KOPT-K1 (cell line): Measurements from ENCODE around the gene ACAP3.

Experiments used
- H3K27ac ChIP-seq: fragments of 200-600 bp; sonication (generic); 2 replicates; pipeline ENCODE4 v1.5.1; 2016; ENCODE audit warnings: antibody characterized with exemption, mild to moderate bottlenecking, low read depth, low read length; ENCODE audit not compliant: poor library complexity, severe bottlenecking
- H3K36me3 ChIP-seq: fragments of 200-600 bp; sonication (generic); 2 replicates; pipeline ENCODE4 v1.5.1; 2017; ENCODE audit warnings: antibody characterized with exemption, mild to moderate bottlenecking, low read length, moderate library complexity; ENCODE audit not compliant: insufficient read depth
- H3K9me3 ChIP-seq: fragments of 200-600 bp; sonication (generic); 2 replicates; pipeline ENCODE4 v1.5.1; 2017; ENCODE audit warnings: antibody characterized with exemption, low read length, mild to moderate bottlenecking; ENCODE audit not compliant: insufficient read depth, poor library complexity, severe bottlenecking

The ACAP3 gene

DNA sequence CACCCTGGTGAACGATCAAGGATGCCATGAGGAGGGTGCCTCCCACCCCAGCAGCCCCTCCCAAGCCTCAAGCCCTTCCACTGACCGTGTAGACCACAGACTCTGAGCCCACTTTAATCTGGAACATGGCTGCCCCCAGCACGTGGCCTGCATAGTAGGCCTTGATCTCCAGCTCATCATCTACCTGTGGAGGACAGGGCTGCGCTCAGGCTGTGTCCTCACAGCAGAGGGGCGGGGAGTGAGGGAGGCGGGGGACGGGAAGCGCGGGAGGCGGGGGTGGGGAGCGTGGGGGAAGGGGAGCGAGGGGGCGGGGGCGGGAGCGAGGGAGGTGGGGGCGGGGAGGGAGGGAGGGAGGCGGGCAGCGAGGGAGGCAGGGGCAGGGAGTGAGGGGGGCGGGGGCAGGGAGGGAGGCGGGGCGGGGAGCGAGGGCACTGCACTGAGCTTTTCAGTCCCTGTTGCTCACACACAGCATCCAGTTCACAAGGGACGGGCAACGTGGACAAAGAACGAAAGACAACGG lies 7.8 kb upstream of the ACAP3 start:
- H3K36me3 ChIP-seq = peaks cover 92% of the 10 kb centered on the region
- no peak overlapping the region for H3K27ac ChIP-seq

DNA sequence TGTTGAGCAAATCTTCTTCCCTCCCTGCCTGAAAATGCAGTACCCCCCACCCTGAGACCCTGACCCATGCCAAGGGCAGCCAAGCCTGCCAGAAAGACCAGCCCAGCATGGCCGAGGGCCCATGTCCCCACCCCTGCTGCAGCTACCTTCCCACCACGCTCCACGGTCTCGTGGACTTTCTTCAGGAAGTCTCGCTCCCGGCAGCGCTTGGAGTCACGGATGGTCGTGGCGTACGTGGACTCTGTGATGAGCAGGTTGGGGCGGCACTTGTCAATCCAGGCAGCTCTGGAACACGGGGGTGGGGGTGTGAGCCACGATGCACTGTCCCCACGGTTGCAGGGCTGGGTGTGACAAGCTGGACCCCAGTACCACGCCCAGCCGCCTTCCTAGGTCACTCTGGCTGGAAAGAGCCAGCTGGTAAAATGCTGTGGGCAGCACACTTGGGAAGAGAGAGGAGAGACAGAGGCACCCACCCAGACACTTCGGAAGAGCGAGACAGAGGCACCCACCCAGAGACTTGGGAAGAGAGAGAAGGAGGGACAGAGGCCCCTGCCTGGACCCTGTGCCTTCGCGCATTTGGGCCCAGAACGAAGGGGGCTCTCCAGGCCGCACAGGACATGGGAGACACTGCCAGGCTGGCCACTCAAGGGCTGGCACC lies 7.1 kb upstream of the ACAP3 start:
- no peak overlapping the region for H3K27ac ChIP-seq
- H3K36me3 ChIP-seq = peaks cover 92% of the 10 kb centered on the region
- H3K9me3 ChIP-seq = no peaks in the 10 kb centered on the region

More for the DNA sequence above, 7.8 kb upstream of the ACAP3 start:
- no peaks in the 10 kb centered on the region for H3K9me3 ChIP-seq

DNA sequence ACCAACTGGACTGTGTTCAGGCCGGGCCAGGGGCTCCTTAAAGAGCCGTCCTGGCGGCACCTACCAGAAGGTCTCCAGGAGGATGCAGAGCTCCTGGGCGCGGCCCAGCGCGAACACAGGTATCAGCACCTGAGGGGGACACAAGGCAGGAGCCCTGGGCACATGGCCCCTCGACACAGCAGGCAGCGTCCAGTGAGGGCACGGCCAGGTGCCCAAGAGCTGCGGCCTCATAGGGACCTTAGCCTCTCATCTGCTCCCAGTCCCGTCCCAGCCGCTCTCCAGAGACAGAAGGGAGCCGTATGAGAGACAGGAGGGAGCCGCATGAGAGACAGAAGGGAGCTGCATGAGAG lies 6.5 kb upstream of the ACAP3 start:
- no peak overlapping the region for H3K27ac ChIP-seq
- H3K36me3 ChIP-seq = peaks cover 90% of the 10 kb centered on the region
- no peaks in the 10 kb centered on the region for H3K9me3 ChIP-seq

DNA sequence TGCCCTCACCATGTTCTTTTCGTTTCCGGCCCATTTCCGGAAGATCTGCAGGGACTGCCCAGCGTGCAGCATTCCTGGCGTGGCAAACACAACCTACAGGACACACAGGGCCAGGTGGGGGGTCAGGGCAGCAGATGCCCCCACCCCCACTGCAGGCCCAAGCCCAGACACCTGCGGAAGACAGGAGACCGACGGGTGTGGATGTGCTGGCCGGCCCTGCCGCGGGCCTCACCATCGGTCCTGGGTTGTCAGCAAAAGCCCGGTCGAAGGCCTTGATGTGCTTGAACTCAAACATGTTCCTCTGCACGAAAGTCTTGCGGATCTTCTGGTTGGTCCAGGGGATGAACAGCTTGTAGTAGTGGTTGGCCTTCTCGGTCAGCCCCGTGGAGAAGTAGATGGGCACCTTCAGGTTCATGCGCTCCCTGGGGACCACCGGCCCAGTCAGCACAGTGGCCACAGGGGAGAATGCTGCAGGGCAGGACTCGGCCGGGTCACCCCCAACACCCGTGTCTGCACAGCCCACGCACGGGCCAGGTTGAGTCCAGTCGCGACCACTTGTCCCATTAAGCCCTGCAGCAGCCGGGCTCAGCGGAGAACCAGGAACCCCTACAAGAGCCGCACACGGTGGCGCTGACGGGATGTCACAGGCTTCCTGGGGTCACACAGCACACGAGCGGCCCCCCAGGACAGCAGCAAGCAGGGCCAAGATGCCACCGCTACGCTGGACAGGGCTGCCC lies 5.9 kb upstream of the ACAP3 start:
- H3K36me3 ChIP-seq = peaks cover 85% of the 10 kb centered on the region

DNA sequence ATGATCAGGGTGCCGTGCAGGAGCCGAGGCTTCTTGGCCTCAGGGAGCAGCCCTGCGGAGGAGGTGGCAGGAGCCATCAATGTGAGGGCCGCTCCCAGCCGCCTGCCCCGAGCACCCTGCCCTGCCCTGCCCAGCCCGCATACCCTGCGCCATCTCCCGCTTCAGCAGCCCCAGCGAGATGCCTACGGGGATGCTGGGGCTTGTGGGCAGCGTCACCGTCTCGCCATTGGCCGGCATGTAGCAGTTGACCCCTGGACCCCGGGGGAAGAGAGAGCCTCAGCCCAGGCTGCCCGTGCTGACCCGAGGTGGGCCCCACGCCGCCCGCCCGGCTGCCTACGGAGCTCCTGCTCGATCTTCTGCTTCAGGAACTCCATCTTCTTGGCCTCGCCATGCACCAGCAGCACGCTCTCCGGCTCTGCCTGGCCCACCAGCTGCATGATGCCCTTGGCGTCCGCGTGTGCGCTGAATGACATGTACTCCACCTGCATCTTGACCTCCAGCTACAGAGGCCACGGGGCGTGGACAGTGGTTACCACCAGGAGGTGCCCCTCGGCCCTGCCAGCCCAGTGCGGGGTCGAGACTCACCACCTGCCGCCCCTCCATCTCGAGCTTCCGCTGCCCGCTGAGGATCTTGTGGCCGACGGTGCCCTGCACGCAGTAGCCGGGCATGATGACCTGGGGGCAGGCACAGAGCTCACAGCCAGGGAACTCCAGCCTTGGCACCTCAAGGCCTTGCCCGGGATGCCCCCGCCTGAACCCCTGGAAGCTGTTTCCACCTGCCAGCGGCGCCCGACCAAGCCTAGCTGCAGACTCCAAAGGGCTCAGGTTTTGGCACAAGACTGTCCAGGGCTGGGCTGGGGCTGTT lies 5.0 kb upstream of the ACAP3 start:
- peaks cover 75% of the 10 kb centered on the region for H3K36me3 ChIP-seq
- H3K9me3 ChIP-seq = no peaks in the 10 kb centered on the region
- H3K27ac ChIP-seq = no peak overlapping the region

More for the DNA sequence above, 5.9 kb upstream of the ACAP3 start:
- H3K9me3 ChIP-seq = no peaks in the 10 kb centered on the region
- H3K27ac ChIP-seq = no peak overlapping the region

DNA sequence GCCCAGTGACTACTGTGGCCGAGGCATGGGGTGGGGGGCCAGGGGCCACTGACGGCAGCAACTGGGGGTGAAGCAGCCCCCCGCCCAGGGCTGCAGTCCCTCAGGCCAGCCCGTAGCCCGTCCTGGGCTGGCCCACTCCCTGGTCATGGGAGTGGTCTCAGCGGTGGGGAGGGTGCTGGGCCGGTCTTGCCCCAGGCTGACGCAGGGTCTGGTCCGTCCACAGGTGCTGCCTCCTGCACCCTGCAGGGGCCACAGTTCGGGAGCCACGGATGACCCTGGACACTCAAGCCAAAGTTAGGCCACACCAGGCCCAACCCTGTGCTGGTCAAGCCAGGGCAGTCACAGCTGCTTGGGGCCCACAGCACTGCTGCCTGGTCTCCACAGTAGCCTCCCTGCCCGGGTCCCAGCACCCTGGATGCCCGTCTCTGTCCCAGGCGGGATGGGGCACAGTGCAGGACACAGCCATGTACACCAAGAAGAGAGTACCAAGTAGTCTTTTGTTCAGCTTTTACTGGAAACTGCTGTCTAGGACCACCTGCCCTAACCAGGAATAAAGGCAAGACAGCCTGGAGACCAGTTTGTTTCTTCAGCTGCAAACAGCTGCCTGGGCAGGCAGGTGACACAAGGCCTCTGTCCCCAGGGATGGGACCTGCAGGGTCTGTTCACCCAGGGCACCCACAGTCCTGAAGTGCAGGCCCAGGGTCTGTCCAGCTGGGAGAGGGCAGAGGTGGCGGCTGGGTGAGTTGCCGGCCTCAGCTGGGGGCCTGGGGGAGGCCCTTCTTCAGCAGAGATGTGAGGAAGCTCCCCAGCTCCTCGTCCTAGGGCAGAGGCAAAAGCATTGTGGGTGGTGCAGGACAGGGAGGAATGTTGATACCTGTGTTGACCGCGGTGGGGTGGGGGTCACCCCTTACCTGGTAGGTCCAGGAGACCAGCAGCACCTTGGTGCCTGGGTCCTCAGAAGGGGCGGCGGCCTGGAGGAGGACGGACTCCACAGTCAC lies 3.7 kb upstream of the ACAP3 start:
- peaks cover 65% of the 10 kb centered on the region for H3K36me3 ChIP-seq

DNA sequence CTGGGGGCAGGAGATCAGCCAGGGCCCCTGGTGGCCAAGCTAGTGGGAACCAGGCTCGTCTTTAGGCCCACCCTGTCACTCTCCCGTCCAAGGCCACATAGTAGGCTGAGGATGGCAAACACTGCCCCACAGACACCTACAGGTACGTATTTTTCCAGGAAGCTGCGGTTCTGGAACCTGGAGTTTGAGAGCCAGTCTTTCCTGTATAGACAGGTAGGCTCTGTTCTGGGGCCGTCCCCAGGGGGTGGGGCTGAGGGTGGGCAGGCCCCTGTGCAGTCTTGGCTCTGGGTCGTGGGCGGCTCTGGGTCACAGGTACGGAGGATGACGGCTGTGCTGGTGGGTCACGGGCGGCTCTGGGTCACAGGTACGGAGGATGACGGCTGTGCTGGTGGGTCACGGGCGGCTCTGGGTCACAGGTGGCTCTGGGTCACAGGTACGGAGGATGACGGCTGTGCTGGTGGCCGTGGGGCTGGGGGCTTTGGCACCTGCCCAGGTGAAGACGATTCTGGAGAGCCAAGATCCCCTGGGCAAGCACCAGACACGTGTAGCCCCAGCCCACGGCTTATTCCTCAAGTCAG lies 2.8 kb upstream of the ACAP3 start:
- no peaks in the 10 kb centered on the region for H3K9me3 ChIP-seq
- H3K36me3 ChIP-seq = peaks cover 59% of the 10 kb centered on the region
- H3K27ac ChIP-seq = no peak overlapping the region

More for the DNA sequence above, 3.7 kb upstream of the ACAP3 start:
- no peaks in the 10 kb centered on the region for H3K9me3 ChIP-seq
- no peak overlapping the region for H3K27ac ChIP-seq

DNA sequence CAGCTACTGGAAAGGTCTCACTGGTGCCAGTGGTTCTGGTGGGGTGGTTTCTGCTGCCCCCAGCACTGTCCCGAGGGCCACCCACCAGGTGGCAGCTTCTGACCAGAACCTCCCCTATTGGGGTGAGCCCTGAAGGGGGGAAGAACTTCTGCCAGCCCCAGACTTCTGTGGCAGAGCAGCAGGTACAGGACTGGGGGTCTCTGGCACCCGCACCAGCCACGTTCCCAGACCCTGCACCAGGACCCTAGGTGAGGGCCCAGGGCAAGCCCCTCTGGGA lies 2.3 kb upstream of the ACAP3 start:
- peaks cover 55% of the 10 kb centered on the region for H3K36me3 ChIP-seq
- H3K27ac ChIP-seq = no peak overlapping the region
- no peaks in the 10 kb centered on the region for H3K9me3 ChIP-seq

DNA sequence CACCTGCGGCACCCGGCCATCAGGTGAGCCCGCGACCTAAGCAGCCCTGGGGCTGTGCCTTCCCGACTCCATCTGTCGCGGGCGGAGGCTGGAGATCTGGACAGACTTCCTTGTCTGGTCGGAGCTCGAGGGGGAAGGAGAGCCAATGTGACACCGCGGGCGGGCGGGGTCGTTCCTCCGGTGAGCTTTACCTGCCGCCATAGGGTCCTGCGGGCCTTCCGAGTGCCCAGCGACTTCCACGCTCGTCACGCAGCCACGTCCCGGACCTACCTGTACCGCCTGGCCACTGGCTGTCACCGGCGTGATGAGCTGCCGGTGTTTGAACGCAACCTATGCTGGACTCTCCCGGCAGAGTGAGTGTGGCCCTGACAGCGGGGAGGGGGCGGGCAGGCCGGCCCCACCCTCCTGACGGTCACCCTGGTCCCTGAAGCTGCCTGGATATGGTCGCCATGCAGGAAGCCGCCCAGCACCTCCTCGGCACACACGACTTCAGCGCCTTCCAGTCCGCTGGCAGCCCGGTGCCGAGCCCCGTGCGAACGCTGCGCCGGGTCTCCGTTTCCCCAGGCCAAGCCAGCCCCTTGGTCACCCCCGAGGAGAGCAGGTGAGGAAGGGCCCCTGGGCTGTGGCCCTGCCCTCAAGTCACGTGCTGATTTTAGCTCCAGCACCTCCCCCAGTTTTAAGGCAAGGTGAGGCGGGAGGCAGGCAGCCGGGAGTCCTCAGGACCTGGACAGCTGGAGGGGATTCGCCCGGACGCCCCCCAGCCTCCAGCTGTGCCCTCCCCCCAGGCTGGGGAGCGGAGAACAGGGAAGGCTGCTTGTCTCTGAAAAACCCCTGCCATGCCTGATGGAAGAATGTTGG lies 1.8 kb upstream of the ACAP3 start:
- H3K9me3 ChIP-seq = no peaks in the 10 kb centered on the region
- peak overlapping the region; percentile 84 for H3K27ac ChIP-seq
- H3K36me3 ChIP-seq = peaks cover 49% of the 10 kb centered on the region

DNA sequence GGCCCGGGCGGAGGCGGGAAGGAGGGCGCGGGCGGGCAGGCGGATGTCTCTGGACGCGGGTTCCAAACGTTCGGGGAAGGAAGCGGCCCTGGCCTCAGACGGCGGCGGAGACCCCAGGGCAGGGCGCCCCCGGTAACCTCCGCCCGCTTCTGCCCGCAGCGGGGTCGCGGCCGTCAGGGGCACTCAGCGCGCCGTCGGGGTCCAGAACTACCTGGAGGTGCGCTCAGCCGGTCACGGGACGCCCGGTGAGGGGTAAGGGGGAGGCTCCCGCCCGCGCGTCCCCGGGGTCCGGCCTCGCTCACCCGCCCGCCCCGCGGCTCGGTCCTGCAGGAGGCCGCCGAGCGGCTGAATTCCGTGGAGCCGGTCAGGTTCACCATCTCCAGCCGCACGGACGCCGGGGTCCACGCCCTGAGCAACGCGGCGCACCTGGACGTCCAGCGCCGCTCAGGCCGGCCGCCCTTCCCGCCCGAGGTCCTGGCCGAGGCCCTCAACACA lies 1.1 kb upstream of the ACAP3 start:
- H3K9me3 ChIP-seq = no peaks in the 10 kb centered on the region
- peaks cover 42% of the 10 kb centered on the region for H3K36me3 ChIP-seq
- H3K27ac ChIP-seq = peak overlapping the region; percentile 84

DNA sequence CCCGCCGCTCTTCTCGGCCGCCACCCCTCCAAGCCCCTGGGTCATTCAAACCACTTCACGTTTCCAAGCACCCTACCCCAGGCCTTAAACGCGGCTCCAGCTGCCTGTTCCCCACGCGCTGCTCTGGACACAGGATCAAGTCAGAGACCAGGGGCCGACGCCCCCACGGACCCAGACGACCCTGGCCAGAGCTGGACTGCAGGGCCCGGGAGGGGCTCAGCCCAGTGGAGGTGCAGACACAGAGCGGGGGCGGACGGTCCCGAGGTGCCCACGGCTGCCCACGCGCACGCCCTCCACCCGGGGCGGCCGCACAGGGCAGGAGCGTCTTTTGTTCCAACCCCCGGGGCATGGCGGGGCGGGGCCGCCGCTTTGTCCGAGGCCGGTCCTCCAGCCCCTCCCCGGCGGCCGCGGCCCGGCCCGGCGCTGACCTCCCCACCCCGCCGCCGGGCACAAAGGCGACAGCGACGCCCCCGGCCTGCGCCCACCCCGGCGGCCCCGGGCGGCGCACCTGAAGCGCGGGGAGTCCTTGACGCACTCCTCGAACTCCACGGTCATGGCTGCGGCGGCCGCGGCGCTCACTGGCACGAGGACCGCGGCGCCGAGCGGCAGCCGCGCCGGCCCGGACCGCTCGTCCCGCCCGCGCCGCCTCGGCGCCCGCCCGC lies 338 bp downstream of the ACAP3 start:
- peaks cover 28% of the 10 kb centered on the region for H3K36me3 ChIP-seq
- peak overlapping the region; percentile 84 for H3K27ac ChIP-seq
- H3K9me3 ChIP-seq = no peaks in the 10 kb centered on the region

DNA sequence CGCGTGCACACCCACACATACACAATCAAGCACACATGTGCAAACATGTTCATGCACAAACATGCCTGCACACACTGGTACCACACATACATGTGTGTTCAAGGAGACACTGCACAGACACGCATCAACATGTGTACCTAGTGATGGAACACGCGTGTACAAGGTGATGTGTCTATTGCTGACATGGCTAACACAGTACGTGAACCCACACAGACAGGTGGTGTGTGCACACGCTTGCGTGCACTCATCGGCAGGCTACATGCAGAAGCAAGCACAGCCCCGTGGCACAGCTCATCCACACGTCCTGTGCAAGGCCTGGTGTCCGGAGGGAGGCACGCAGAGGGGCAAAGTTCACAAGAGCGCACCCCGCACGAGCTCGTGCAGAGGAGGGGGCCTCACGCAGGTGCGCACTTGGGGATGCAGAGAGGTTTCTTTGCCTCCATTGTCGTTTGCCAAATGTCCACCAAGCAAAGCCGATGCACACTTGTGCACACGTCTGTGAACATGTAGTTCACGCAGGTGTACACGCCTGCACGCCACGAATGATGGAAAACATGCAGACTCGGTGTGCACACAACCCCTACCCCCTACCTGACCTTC lies 969 bp downstream of the ACAP3 start:
- peaks cover 24% of the 10 kb centered on the region for H3K36me3 ChIP-seq
- H3K27ac ChIP-seq = peak overlapping the region; percentile 84
- H3K9me3 ChIP-seq = no peaks in the 10 kb centered on the region
